NOMO-1 treated with DMSO at 0.1 percent for 48 hours (cell line): ENCODE measurements around the gene CC2D1A.

ENCODE experiments used
- DNase-seq: peaks from one replicate; lab custom pipeline; 2025; ENCODE audit not compliant: unreplicated experiment; lab: John Stamatoyannopoulos, UW

The CC2D1A gene

DNA sequence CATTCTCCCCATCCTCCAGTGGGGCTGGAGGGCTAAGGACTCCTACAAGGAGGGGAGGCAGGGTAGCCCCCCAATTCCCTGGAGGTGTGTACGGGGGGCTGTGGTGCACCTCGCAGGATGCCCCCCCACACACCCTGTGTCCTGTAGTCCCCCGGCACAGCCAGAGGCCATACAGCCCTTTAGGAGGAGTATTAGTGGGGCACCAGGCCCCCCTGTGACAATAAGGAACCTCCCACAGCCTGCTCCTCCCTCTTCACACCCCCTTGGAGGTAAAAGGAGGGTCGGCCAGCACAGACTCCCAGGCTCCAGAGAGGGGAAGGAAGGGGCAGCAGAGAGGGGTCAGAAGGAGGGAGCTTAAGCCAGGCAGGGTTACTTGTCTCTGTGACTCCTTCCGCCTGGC, 29.2 kb upstream of the CC2D1A start, which contains the start of gene NANOS3:
Gene NANOS3 (plus strand): TSS at position 301 of the 400 bp plus-strand sequence. CDS start 115 bp downstream, outside the sequence.
- DNase-seq = no peak

DNA sequence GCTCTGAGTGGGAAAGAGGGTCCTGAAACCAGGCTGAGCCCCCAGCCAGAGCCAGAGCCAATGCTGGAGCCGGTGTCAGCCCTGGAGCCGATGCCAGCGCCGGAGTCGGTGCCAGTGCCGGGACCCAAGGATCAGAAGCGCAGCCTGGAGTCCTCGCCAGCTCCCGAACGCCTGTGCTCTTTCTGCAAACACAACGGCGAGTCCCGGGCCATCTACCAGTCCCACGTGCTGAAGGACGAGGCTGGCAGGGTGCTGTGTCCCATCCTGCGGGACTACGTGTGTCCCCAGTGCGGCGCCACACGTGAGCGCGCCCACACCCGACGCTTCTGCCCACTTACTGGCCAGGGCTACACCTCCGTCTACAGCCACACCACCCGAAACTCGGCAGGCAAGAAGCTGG, 28.7 kb upstream of the CC2D1A start:
- DNase-seq = no peak

DNA sequence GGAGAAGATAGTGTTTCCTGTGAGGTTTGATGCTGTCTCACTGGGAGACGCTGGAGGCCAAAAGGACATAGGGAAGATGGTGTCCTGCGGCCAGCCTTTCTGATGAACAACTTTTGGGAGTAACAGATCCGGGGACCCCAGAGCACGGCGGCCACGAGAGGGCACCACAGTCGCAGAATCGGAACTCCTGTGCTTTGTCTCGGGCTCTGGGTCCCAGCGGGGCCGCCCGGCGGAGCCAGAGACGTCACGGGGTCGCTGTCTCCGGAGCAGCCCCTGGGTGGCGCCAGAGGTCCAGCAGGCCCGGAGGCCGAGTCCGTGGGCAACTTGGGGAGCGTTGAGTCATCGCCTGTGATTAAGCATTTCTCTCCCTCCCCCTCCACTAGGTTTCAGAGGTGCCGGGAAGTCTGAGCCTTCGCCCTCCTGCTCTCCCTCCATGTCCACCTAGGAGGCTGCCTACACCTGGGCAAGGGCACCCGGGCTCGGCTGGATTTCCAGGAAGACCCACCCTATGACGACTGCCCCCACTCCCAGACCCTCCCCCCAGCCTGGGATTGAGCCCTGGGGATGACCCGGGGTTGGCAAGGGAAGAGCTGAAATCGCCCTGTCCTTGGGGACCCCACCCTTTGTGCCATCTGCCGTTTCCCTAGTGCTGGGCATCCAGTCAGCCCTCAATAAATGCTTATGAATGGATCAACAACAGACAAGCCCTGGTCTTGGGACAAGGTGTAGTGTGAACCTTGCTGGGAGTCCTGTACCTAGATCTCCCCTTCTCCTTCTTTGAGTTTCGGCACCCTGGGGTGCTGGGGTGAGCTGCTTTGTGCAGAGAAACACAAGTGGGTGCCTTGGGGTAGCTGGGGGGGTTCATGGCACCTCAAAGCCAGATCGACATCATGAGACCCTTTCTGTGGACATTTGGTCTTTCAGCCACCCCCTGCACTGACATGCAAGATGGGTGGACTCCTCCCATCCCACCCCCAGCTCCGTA, 25.6 kb upstream of the CC2D1A start:
- peak; percentile 95 for DNase-seq

DNA sequence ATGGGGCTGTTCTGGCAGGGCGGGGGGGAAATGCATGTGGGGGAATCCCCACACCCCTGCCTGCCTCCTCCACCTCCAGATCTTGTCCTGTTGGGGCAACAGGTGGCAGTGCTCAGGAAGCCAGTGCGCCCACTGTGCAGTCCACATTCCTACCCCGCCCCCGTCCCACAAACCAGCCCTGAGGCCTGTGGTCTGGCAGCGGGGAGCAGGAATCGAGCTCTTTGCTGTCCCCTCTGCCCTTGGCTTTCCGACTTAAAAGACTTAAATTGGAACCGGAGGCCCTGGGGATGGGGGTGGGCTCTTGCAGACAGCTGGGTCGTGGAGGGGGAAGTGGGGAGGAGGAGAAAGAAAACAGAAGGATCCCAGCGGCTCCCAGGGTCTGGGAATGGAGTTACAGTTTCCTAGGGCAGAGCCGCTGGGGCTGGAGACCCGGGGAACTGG, 24.7 kb upstream of the CC2D1A start:
- DNase-seq = no peak

DNA sequence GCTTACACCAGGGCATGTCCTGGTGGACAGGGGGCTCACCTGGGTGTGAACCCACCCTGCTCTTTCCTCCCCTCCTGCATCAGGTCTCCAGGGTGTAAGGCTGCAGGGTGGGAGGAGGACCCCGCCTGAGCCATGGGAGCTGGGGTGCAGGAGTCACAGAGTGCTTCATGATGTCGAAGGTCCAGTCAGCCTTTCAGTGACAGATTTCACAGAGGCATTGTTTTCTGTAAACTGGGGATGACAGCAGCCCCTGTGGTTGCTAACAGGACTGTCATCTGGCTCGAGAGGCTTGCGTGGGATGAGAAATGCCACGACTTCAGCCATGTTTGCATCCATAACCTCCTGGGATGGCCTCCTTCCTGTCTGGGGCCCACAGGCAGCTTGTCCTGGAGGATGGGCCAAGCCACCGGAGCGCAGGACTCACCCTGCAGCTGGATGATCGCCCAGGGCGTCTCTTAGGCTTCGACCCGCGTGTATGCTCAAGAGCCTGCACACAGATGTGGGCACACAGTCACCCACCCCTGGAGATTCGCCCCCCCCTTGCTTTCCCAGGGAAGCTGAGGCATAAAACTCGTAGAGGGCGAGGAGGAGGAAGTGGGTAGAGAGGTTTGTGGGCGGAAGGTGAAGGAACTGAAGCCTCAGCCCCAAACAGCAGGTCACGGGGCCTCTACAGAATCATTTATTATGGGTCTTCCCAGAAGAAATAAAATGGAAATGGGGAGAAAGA, 24.1 kb upstream of the CC2D1A start:
- DNase-seq = peak; percentile 41

DNA sequence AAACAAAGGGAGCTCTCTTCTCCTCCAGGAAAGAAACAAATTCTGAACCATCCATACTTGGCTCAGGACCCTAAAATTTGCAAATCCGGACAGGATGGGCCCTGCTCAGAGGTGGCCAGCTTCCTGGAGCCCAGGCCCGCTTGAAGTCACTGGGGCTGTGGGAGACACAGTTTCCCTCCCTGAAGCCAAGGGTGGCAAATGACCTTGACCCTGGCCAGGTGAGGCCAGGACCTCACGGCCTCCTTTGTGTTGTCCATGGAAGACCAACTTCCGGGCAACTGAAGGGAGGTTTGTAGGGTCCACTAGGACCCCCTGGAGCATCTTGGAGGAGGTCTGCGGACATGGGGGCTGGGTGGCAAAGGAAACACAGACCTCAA, 23.6 kb upstream of the CC2D1A start:
- DNase-seq = no peak

DNA sequence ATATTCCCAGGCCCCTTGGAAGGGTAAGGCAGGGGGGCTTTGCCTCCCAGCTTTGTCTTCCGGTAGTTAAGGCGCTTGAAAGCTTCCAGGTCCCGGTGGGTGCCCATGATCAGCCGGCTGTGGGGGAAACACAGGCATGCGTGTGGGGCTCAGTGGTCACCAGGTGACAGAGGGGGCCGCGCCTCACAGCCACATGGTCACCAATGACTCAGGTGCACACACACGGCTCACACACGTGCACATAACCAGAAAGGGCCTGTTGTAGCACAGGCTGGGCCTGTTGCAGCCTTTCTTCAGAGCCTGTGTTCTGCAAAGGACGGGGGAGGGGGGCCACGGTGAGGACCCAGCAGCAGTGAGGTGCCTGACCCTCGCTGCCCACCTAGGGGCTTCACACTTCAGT, 23.2 kb upstream of the CC2D1A start:
- no peak for DNase-seq

DNA sequence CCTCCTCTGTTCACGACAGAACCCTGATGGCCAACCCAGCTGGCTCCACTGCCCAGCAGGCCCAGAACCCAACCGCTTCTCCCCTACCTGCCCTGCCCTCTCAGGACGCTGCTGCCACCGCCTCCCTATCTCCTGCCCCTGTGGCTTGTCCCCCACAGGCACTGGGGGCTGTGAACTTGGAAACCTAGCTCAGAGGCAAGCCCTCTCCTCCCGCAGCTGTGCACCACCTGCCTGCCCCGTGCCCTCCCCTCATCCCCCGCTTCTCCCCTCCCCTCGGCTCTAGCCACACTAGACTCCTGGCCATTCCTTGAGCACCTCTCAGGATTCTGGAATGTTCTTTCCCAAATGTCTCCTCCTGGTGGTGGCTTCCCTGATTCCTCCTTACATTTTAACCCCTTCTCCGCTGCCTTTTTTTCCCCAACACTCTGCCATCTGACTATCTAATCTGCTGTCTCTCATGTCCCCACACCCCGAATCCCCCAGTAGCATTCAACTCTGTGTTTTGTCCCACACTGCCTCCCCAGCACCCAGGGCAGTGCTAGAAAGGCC, 22.4 kb upstream of the CC2D1A start:
- no peak for DNase-seq

DNA sequence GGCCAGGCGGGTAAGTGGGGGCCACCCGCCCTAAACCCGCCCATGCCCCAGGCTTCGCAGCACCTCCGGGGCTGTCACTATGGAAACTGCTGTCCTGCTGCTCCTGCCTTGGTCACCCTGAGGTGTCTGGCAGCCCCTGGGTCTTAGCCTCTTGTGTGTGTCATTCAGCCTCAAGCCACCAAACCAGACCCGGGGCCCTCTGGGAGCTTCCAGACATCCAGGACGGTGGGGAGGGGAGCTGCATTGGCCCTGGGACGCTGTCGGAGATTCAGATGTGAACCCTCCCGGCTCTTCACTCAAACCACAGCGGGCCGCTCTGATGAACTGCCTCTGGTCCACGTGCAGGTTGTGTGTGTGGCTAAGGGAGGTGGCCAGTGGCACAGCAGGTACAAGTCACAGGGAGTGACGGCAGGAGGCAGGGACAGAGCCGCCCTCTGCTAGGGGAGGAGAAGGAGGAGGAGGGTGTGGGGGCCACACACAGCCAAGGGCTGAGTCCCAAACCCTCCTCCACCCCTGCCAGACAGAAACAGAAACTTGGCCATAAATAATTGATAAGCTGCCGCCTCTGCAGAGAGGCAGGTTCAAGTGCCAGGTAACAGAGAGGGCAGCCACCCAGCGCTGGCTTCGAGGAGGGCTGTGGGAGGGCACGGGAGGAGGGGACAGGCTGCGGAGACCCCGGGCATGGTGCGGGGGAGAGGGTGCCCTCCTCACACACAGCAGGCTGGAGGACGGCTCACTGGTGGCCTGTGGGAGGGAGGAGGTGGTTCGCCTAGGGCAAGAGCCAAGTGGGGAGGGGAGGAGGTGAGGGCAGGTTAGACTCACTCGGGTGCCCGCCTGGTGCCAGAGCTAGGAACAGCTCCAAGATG, 21.0 kb upstream of the CC2D1A start:
- no peak for DNase-seq

DNA sequence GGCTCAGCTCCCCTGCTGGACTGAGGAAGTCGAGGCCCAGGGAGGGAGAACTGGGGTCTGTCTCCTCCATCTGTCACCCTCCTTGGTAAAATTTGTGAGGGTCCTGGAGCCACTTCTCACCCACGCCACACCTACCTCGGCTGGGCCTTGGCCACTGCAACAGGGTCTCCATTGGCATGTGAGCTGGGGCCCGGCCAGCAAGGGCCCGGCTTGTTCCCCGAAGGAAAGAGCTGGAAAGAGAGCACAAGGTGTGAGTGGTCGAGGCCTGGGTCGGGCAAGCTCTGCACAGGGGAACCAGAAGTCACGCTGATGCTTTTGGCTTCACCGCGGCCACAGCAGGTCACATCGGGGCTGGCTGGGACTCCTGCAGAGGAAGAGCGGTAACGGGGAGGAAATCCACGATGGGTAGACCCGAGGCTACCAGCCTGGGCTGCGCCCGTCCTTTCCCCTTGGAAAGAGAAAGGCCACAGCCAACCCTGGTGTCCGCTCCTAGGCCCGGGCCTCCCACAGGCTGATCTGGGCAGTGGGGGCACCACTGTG, 20.1 kb upstream of the CC2D1A start:
- no peak for DNase-seq

DNA sequence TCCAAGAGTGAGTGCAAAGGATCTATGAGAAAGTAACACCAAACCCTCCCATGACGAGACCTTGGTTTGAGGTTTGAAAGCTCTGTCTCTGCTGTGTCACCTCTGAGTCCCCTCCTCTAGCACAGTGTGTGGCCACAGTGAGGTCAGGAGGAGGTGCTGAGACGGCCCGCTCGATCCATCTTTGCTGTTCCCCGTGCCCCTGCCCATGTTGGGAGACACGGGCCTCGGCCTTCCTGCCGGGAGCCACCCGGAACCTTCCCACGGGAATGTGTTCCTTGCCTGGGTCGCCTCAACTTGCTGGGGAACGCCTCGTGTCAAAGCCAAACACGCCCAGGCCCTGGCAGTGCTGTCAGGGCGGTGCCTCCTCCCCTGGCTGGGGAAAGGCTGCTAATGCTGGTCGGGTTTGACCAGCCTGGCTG, 19.0 kb upstream of the CC2D1A start:
- no peak for DNase-seq

DNA sequence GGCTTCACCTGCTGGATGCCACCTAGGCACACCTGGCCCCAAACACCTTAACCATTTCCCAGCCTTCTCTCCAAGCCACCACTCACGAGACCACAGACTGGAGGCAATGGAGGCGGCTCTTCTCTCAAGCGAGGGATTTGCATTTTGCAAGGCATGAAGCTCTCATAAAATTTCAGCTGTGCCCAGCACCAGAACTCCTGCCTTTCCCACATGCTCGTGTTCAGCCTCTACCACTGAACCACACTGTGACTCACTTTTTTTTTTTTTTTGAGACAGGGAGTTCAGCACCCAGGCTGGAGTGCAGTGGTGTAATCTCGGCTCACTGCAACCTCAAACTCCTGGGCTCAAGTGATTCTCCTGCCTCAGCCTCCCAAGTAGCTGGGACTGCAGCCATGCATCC, 18.5 kb upstream of the CC2D1A start:
- DNase-seq = no peak

DNA sequence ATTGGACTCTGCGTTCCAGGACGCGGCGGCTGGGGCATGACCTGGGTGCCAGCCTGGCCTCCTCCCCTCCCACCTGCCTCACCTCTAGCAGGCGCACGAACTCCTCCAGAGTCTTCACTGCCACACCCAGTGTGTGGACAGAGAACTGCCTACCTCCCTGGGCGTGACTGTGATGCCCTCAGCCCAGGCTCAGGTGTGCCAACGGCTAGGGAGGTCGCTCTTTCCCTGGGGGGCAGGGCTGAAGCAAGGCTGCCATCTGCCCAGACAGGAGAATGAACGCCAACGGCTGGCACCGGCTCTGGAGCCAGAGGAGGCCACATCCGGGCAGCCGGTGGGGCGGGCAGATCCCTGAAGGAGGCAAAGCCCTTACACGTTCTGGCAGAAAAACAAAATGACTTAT, 17.7 kb upstream of the CC2D1A start:
- no peak for DNase-seq

DNA sequence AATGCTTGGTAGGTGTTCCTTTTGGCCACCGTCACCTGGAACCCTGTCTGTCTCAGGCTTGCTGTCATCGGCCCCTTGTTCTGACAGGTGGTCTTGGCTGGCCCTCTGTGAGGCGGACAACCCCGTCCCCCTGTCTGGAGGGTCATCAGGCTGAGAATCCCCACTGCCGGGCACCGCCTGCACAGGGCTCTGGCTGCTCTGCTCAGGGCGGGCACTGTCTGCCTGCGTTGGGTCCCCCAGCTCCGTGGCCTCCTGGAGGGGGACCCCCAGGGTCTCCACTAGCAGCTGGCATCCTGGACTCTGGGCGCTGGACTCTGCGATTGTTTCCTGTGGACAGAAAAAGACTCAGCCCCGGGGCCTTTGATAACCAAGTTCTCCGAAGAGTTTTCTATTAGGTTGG, 15.9 kb upstream of the CC2D1A start:
- no peak for DNase-seq

DNA sequence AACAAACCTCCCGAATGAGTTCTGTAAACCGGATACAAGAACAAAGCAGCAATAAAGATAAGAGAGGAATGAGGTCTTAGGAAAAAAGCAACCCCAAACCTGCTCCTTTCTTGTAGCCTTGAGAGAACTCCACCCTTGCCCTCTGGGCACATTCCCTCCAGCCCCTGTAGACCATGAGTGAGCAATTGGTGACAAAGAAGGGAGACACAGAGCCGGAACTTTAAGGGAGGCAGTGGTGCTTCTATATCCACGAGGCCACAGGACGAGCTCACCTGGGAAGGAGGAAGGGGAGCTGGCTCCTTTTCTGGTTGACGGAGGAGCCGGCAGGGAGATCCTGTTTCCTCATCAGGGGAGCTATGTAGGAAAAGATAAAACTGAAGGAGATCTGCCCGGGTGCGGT, 13.1 kb upstream of the CC2D1A start:
- no peak for DNase-seq

DNA sequence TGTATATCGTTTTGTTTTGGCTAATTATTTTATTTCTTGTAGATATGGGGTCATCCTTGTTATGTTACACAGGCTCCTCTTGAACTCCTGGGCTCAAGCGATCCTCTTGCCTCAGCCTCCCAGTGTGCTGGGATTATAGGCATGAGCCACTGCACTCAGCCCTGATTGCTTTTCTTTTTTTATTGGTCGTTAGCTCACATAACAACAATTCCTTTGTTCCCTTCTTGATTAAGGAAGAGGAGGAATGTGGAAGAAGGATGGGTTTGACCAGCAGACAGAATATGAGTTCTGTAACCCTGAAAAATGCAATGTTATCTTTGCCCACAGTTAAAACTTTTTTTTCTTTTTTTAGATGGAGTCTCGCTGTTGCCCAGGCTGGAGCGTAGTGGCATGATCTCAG, 11.4 kb upstream of the CC2D1A start:
- no peak for DNase-seq

DNA sequence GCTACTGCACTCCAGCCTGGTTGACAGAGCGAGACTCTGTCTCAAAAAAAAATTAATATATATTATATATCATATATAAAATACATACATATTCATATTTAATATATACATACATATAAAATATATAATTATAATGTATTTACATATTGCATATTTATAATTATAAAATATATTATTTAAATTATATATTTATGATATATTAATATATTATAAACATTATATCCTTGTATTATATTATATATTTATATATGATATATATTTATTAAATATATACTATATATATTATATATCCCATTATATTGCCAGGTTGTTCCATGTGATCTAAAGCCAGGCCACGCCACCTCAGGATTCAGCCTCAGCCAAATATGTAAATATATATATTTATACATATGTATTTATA, 9.8 kb upstream of the CC2D1A start:
- DNase-seq = no peak

DNA sequence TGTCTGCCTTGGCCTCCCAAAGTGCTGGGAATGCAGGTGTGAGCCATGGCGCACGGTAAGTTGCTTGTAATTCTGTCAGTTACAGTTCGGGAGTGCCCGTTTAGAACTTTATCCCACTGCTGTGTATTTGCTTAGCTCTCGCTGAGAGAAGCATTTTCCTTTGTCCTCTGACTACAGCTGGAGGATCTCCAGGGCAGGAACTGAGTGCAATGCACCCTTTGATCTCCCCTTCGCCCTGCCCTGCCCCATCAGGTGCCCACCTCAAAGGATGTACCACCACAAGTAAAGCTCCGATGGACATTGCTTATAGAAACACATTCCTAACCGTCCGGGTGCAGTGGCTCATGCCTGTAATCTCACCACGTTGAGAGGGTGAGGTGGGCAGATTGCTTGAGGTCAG, 6.6 kb upstream of the CC2D1A start:
- no peak for DNase-seq

DNA sequence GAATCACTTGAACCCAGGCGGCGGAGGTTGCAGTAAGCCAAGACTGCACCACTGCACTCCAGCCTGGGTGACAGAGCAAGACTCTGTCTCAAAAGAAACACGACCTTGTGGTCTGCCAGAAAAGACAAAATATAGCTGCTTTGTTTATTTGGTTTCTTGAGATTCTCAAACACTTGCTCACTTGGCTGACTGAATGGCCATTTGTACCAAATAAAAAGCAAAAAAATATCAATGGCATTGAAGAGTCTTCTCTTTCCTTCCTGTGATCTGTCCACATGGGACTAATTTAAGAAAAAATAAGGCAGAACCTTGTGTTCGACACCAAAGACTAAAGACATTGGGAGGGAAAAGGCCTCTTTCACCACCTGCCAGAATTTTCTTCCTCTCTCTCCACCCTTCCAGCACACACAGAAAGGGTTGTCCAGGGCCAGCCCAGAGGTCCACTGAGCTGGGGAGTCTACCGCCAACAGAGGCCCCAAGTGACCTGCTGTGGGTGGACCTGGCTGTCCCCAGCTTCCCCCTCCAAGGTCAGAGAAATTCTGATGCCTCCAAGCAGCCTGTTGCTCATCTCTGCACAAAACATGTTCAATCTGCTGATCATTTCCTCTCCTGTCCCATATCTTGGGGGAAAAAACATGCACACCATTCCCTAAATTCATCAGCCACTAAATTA, 6.0 kb upstream of the CC2D1A start:
- no peak for DNase-seq

DNA sequence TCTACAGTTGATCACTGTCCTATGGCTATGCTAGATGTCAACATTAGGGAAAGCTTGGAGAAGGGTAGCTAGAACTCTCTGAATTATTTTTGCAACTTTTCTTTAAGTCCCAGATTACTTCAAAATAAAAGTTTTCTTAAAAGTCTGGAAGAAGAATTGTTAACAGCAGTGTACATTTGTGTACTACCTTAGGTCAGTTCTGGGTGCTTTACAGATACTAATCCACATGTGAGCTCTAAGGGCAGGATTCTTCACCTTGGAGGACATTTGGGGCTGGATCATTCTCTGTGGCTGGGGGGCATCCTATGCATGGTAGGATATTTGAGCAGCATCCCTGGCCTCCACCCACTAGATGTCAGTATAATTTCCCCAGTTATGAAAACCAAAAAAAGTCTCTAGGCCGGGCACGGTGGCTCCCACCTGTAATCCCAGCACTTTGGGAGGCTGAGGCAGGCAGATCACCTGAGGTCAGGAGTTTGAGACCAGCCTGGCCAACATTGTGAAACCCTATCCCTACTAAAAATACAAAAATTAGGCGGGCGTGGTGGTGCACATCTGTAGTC, 2.9 kb upstream of the CC2D1A start:
- peak; percentile 28 for DNase-seq
